Measurements from ENCODE around the gene UNC119B.

Gene UNC119B

GRCh38 chr12:120741476-120742421 lies 31.5 kb downstream of the UNC119B start:
- Histone ChIP-seq H3K27me3 (ENCODE audit: insufficient read depth, low read length) (no peaks in the 10 kb centered on the region), H2AFZ (ENCODE audit: low read depth, low read length) (no peak overlapping the region), H3K4me3 (ENCODE audit: low read length) (no peak overlapping the region), H3K4me1 (ENCODE audit: insufficient read depth, low read length) (no peaks in the 10 kb centered on the region), H3K9me3 (ENCODE audit: low read length) (no peaks in the 10 kb centered on the region), H3K36me3 (ENCODE audit: insufficient read depth, low read length) (no peaks in the 10 kb centered on the region)

GRCh38 chr12:120744922-120745493 lies 34.8 kb downstream of the UNC119B start:
- H3K36me3 ChIP-seq (ENCODE audit: insufficient read depth, low read length), result no peaks in the 10 kb centered on the region
- H3K4me1 ChIP-seq (ENCODE audit: insufficient read depth, low read length), result no peaks in the 10 kb centered on the region
- no peaks in the 10 kb centered on the region for H3K9me3 ChIP-seq (ENCODE audit: low read length)
- no peak overlapping the region for H2AFZ ChIP-seq (ENCODE audit: low read depth, low read length)
- no peaks in the 10 kb centered on the region for H3K27me3 ChIP-seq (ENCODE audit: insufficient read depth, low read length)
- no peak overlapping the region for H3K4me3 ChIP-seq (ENCODE audit: low read length)

GRCh38 chr12:120748242-120748641 lies 38.0 kb downstream of the UNC119B start:
- no peak overlapping the region for H2AFZ ChIP-seq (ENCODE audit: low read depth, low read length)
- H3K36me3 ChIP-seq (ENCODE audit: insufficient read depth, low read length), result no peaks in the 10 kb centered on the region
- no peaks in the 10 kb centered on the region for H3K9me3 ChIP-seq (ENCODE audit: low read length)
- H3K27me3 ChIP-seq (ENCODE audit: insufficient read depth, low read length), result no peaks in the 10 kb centered on the region
- H3K4me3 ChIP-seq (ENCODE audit: low read length), result no peak overlapping the region
- no peaks in the 10 kb centered on the region for H3K4me1 ChIP-seq (ENCODE audit: insufficient read depth, low read length)

- no peak overlapping the region for H3K4me3 ChIP-seq (ENCODE audit: low read length)
- no peak overlapping the region for H2AFZ ChIP-seq (ENCODE audit: low read depth, low read length)
- H3K9me3 ChIP-seq (ENCODE audit: low read length), result no peaks in the 10 kb centered on the region
- H3K36me3 ChIP-seq (ENCODE audit: insufficient read depth, low read length), result no peaks in the 10 kb centered on the region
- no peaks in the 10 kb centered on the region for H3K27me3 ChIP-seq (ENCODE audit: insufficient read depth, low read length)
- H3K4me1 ChIP-seq (ENCODE audit: insufficient read depth, low read length), result no peaks in the 10 kb centered on the region
These were observed 39.0 kb downstream of the UNC119B start for GRCh38 chr12:120749256-120749655.

- Histone ChIP-seq H3K4me3 (ENCODE audit: low read length) (no peak overlapping the region), H3K9me3 (ENCODE audit: low read length) (no peaks in the 10 kb centered on the region), H3K4me1 (ENCODE audit: insufficient read depth, low read length) (no peaks in the 10 kb centered on the region), H3K27me3 (ENCODE audit: insufficient read depth, low read length) (no peaks in the 10 kb centered on the region), H3K36me3 (ENCODE audit: insufficient read depth, low read length) (no peaks in the 10 kb centered on the region), H2AFZ (ENCODE audit: low read depth, low read length) (no peak overlapping the region)
These were observed 40.5 kb downstream of the UNC119B start for GRCh38 chr12:120750806-120751205.

- no peak overlapping the region for H2AFZ ChIP-seq (ENCODE audit: low read depth, low read length)
- H3K4me1 ChIP-seq (ENCODE audit: insufficient read depth, low read length), result no peaks in the 10 kb centered on the region
- H3K36me3 ChIP-seq (ENCODE audit: insufficient read depth, low read length), result no peaks in the 10 kb centered on the region
- no peak overlapping the region for H3K4me3 ChIP-seq (ENCODE audit: low read length)
- H3K9me3 ChIP-seq (ENCODE audit: low read length), result no peaks in the 10 kb centered on the region
- H3K27me3 ChIP-seq (ENCODE audit: insufficient read depth, low read length), result no peaks in the 10 kb centered on the region
These were observed 41.1 kb downstream of the UNC119B start for GRCh38 chr12:120751389-120751788.

GRCh38 chr12:120754792-120755191 lies 44.5 kb downstream of the UNC119B start:
- Histone ChIP-seq H3K36me3 (ENCODE audit: insufficient read depth, low read length) (peaks cover 2% of the 10 kb centered on the region), H2AFZ (ENCODE audit: low read depth, low read length) (no peak overlapping the region)

GRCh38 chr12:120755269-120755668 lies 45.0 kb downstream of the UNC119B start:
- Histone ChIP-seq H2AFZ (ENCODE audit: low read depth, low read length) (no peak overlapping the region), H3K4me1 (ENCODE audit: insufficient read depth, low read length) (no peaks in the 10 kb centered on the region), H3K36me3 (ENCODE audit: insufficient read depth, low read length) (peaks cover 2% of the 10 kb centered on the region), H3K27me3 (ENCODE audit: insufficient read depth, low read length) (no peaks in the 10 kb centered on the region), H3K9me3 (ENCODE audit: low read length) (no peaks in the 10 kb centered on the region), H3K4me3 (ENCODE audit: low read length) (no peak overlapping the region)

More at GRCh38 chr12:120754792-120755191, 44.5 kb downstream of the UNC119B start:
- Histone ChIP-seq H3K4me3 (ENCODE audit: low read length) (no peak overlapping the region), H3K9me3 (ENCODE audit: low read length) (no peaks in the 10 kb centered on the region), H3K4me1 (ENCODE audit: insufficient read depth, low read length) (no peaks in the 10 kb centered on the region), H3K27me3 (ENCODE audit: insufficient read depth, low read length) (no peaks in the 10 kb centered on the region)

- H3K36me3 ChIP-seq (ENCODE audit: insufficient read depth, low read length), result peaks cover 21% of the 10 kb centered on the region
- no peaks in the 10 kb centered on the region for H3K4me1 ChIP-seq (ENCODE audit: insufficient read depth, low read length)
- no peaks in the 10 kb centered on the region for H3K27me3 ChIP-seq (ENCODE audit: insufficient read depth, low read length)
- no peak overlapping the region for H3K4me3 ChIP-seq (ENCODE audit: low read length)
- H3K9me3 ChIP-seq (ENCODE audit: low read length), result no peaks in the 10 kb centered on the region
- no peak overlapping the region for H2AFZ ChIP-seq (ENCODE audit: low read depth, low read length)
These were observed 47.0 kb downstream of the UNC119B start for GRCh38 chr12:120757226-120757742.

- H3K27me3 ChIP-seq (ENCODE audit: insufficient read depth, low read length), result no peaks in the 10 kb centered on the region
- no peak overlapping the region for H2AFZ ChIP-seq (ENCODE audit: low read depth, low read length)
- peaks cover 23% of the 10 kb centered on the region for H3K36me3 ChIP-seq (ENCODE audit: insufficient read depth, low read length)
- H3K4me3 ChIP-seq (ENCODE audit: low read length), result no peak overlapping the region
- H3K9me3 ChIP-seq (ENCODE audit: low read length), result no peaks in the 10 kb centered on the region
- H3K4me1 ChIP-seq (ENCODE audit: insufficient read depth, low read length), result no peaks in the 10 kb centered on the region
These were observed 47.7 kb downstream of the UNC119B start for GRCh38 chr12:120757949-120758348.

- Histone ChIP-seq H3K36me3 (ENCODE audit: insufficient read depth, low read length) (peaks cover 33% of the 10 kb centered on the region), H3K9me3 (ENCODE audit: low read length) (no peaks in the 10 kb centered on the region), H2AFZ (ENCODE audit: low read depth, low read length) (no peak overlapping the region), H3K4me1 (ENCODE audit: insufficient read depth, low read length) (no peaks in the 10 kb centered on the region), H3K4me3 (ENCODE audit: low read length) (no peak overlapping the region), H3K27me3 (ENCODE audit: insufficient read depth, low read length) (no peaks in the 10 kb centered on the region)
These were observed 48.7 kb downstream of the UNC119B start for GRCh38 chr12:120758798-120759590.

- Histone ChIP-seq H3K27me3 (ENCODE audit: insufficient read depth, low read length) (no peaks in the 10 kb centered on the region), H3K36me3 (ENCODE audit: insufficient read depth, low read length) (peaks cover 40% of the 10 kb centered on the region), H3K4me3 (ENCODE audit: low read length) (no peak overlapping the region), H3K4me1 (ENCODE audit: insufficient read depth, low read length) (no peaks in the 10 kb centered on the region), H3K9me3 (ENCODE audit: low read length) (no peaks in the 10 kb centered on the region), H2AFZ (ENCODE audit: low read depth, low read length) (no peak overlapping the region)
These were observed 49.5 kb downstream of the UNC119B start for GRCh38 chr12:120759591-120760348.
